ENCODE measurements around the gene DNAJC28.

- TF ChIP-seq ZNF221 (tag by site-specific recombination; IDR thresholded peaks at IDR 0.05; ENCODE audit: borderline replicate concordance), result no peak
- no peak for TF ChIP-seq CTCF (tag by site-specific recombination; IDR thresholded peaks at IDR 0.05)
- TF ChIP-seq ZNF148 (tag by site-specific recombination; IDR thresholded peaks at IDR 0.05; ENCODE audit: borderline replicate concordance), result no peak
- no peak for TF ChIP-seq SALL2 (tag by site-specific recombination; IDR thresholded peaks at IDR 0.05; ENCODE audit: borderline replicate concordance)
- TF ChIP-seq AEBP2 (tag by site-specific recombination; IDR thresholded peaks at IDR 0.05; ENCODE audit: borderline replicate concordance), result no peak
- no peak for TF ChIP-seq BCL11A (tag by site-specific recombination; IDR thresholded peaks at IDR 0.05; ENCODE audit: low read depth)
- TF ChIP-seq ZNF184 (tag by site-specific recombination; IDR thresholded peaks at IDR 0.05), result no peak
- no peak for TF ChIP-seq ZFHX2 (tag by site-specific recombination; conservative IDR thresholded peaks at IDR 0.05)
- TF ChIP-seq ZNF830 (tag by site-specific recombination; IDR thresholded peaks at IDR 0.05; ENCODE audit: low read depth), result no peak
- TF ChIP-seq ZFP37 (tag by site-specific recombination; IDR thresholded peaks at IDR 0.05), result no peak
Measured at GRCh38 chr21:33531007-33531406, 39.5 kb upstream of the DNAJC28 start.
